ENCODE results near the gene CPNE6. TPM values are rescaled to one million over a fixed set of nuclear protein-coding genes. Genes with fewer than 3 reads are reported as not detected.

Gene CPNE6
- polyA plus RNA-seq, 1 donor (not counting 4 experiments of a cell fraction or from before 2014, with no cell fraction given): not detected

GRCh38 chr14:24119691-24120090 is 48.3 kb downstream of the CPNE6 start:
- H2AFZ ChIP-seq (ENCODE audit: control insufficient read depth, low read length): no peak overlapping the region
- H3K4me3 ChIP-seq (ENCODE audit: control insufficient read depth in 2 of 3, extremely low read depth in 1 of 3, insufficient read depth in 2 of 3, low read depth in 1 of 3, low read length in 3 of 3): no peak overlapping the region
- TF ChIP-seq, protein P1, sequence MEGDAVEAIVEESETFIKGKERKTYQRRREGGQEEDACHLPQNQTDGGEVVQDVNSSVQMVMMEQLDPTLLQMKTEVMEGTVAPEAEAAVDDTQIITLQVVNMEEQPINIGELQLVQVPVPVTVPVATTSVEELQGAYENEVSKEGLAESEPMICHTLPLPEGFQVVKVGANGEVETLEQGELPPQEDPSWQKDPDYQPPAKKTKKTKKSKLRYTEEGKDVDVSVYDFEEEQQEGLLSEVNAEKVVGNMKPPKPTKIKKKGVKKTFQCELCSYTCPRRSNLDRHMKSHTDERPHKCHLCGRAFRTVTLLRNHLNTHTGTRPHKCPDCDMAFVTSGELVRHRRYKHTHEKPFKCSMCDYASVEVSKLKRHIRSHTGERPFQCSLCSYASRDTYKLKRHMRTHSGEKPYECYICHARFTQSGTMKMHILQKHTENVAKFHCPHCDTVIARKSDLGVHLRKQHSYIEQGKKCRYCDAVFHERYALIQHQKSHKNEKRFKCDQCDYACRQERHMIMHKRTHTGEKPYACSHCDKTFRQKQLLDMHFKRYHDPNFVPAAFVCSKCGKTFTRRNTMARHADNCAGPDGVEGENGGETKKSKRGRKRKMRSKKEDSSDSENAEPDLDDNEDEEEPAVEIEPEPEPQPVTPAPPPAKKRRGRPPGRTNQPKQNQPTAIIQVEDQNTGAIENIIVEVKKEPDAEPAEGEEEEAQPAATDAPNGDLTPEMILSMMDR (optimal IDR thresholded peaks at IDR 0.05 in 1 of 3, IDR thresholded peaks at IDR 0.05 in 1 of 3, conservative IDR thresholded peaks at IDR 0.05 in 1 of 3; ENCODE audit: extremely low read depth in 1 of 3, insufficient read depth in 2 of 3, low read length in 3 of 3): no peak
- FAIRE-seq: no peak
- DNase-seq (ENCODE audit: low read depth, low spot score): no peak
- H3K9ac ChIP-seq (ENCODE audit: control insufficient read depth, extremely low read depth, insufficient read depth, low read length): no peak overlapping the region
- H3K9me3 ChIP-seq (ENCODE audit: control insufficient read depth, low read depth, low read length): no peaks in the 10 kb centered on the region
- no peaks in the 10 kb centered on the region for H4K20me1 ChIP-seq (ENCODE audit: control insufficient read depth, extremely low read depth, insufficient read depth, low read length)
- no peak overlapping the region for H3K4me2 ChIP-seq (ENCODE audit: control insufficient read depth, extremely low read depth, insufficient read depth, low read depth, low read length)
- H3K27ac ChIP-seq (ENCODE audit: control insufficient read depth, insufficient read depth, low read length): no peak overlapping the region
- peaks cover 24 to 35% of the 10 kb centered on the region in 2 experiments for H3K36me3 ChIP-seq (ENCODE audit: control insufficient read depth in 2 of 2, extremely low read depth in 1 of 2, insufficient read depth in 2 of 2, low read length in 2 of 2)
- no peaks in the 10 kb centered on the region for H3K27me3 ChIP-seq (ENCODE audit: control insufficient read depth, extremely low read depth, insufficient read depth, low read length)
- peaks cover 9% of the 10 kb centered on the region for H3K4me1 ChIP-seq (ENCODE audit: control insufficient read depth, extremely low read depth, insufficient read depth, low read length)
- dilution Hi-C loops (cut with MboI; ENCODE audit: extremely low pct_ligation_motif_present, low sequenced_read_pairs): no loop called here
- no peaks in the 10 kb centered on the region for H3K9me1 ChIP-seq (ENCODE audit: control insufficient read depth, extremely low read depth, insufficient read depth, low read length)
- no peaks in the 10 kb centered on the region for H3K79me2 ChIP-seq (ENCODE audit: control insufficient read depth, insufficient read depth, low read length)

DNA sequence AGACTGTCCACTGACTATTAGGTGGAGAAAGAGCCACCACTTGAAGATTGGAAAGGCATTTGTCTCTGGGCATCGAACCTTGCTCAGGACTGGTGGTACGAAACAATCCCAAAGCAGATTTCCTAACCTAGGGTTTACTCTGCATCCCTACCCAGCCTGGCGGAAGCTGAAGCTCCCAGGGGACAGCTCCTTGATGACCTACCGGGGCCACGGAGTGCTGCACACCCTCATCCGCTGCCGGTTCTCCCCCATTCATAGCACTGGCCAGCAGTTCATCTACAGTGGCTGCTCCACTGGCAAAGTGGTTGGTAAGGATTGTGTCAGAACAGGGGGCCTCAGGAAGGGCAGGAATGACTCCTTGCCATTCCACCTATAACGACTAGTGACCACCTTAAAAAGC is 49.8 kb downstream of the CPNE6 start:
- Histone ChIP-seq H3K4me2 (ENCODE audit: control insufficient read depth, extremely low read depth, insufficient read depth, low read depth, low read length) (no peak overlapping the region), H3K36me3 (ENCODE audit: control insufficient read depth in 2 of 2, extremely low read depth in 1 of 2, insufficient read depth in 2 of 2, low read length in 2 of 2) (peaks cover 24 to 35% of the 10 kb centered on the region in 2 experiments), H3K79me2 (ENCODE audit: control insufficient read depth, insufficient read depth, low read length) (no peaks in the 10 kb centered on the region), H4K20me1 (ENCODE audit: control insufficient read depth, extremely low read depth, insufficient read depth, low read length) (no peaks in the 10 kb centered on the region), H3K27ac (ENCODE audit: control insufficient read depth, insufficient read depth, low read length) (no peak overlapping the region), H3K4me3 (ENCODE audit: control insufficient read depth in 2 of 3, extremely low read depth in 1 of 3, insufficient read depth in 2 of 3, low read depth in 1 of 3, low read length in 3 of 3) (no peak overlapping the region), H3K4me1 (ENCODE audit: control insufficient read depth, extremely low read depth, insufficient read depth, low read length) (peaks cover under 1% of the 10 kb centered on the region), H3K27me3 (ENCODE audit: control insufficient read depth, extremely low read depth, insufficient read depth, low read length) (no peaks in the 10 kb centered on the region), H2AFZ (ENCODE audit: control insufficient read depth, low read length) (no peak overlapping the region), H3K9ac (ENCODE audit: control insufficient read depth, extremely low read depth, insufficient read depth, low read length) (no peak overlapping the region), H3K9me1 (ENCODE audit: control insufficient read depth, extremely low read depth, insufficient read depth, low read length) (no peaks in the 10 kb centered on the region), H3K9me3 (ENCODE audit: control insufficient read depth, low read depth, low read length) (no peaks in the 10 kb centered on the region)
- FAIRE-seq (no peak), DNase-seq (ENCODE audit: low read depth, low spot score) (no peak)
- dilution Hi-C loops (cut with MboI; ENCODE audit: extremely low pct_ligation_motif_present, low sequenced_read_pairs): no loop called here
- no peak for TF ChIP-seq EZH2 (IDR thresholded peaks at IDR 0.05; ENCODE audit: low read length)
- TF ChIP-seq, protein P1 (optimal IDR thresholded peaks at IDR 0.05 in 1 of 3, IDR thresholded peaks at IDR 0.05 in 1 of 3, conservative IDR thresholded peaks at IDR 0.05 in 1 of 3; ENCODE audit: extremely low read depth in 1 of 3, insufficient read depth in 2 of 3, low read length in 3 of 3): no peak
